ENCODE measurements around the gene MRPL46.
A peak's percentile ranks its signal among the peaks of the same experiment; 100 is the strongest.

Gene MRPL46

GRCh38 chr15:88467073-88467934, at the start of gene MRPL46, which contains the start of gene MRPS11:
MRPL46 (minus strand) TSS chr15:88467388; CDS start chr15:88467377, 11 bp downstream.
MRPS11 (plus strand) TSS chr15:88467708; CDS start chr15:88467718, 10 bp downstream.
- peak; percentile 61 for DNase-seq

- DNase-seq = no peak
Observed at GRCh38 chr15:88513195-88513594, 46.0 kb upstream of the MRPL46 start.

GRCh38 chr15:88512601-88513000, 45.4 kb upstream of the MRPL46 start:
- DNase-seq = no peak

- DNase-seq = peak; percentile 76
Observed at GRCh38 chr15:88512078-88512477, 44.9 kb upstream of the MRPL46 start.

- DNase-seq = no peak
Observed at GRCh38 chr15:88511161-88511560, 44.0 kb upstream of the MRPL46 start.

- no peak for DNase-seq
Observed at GRCh38 chr15:88509964-88510363, 42.8 kb upstream of the MRPL46 start.

GRCh38 chr15:88509321-88509720, 42.1 kb upstream of the MRPL46 start:
- no peak for DNase-seq

GRCh38 chr15:88506628-88507027, 39.4 kb upstream of the MRPL46 start:
- no peak for DNase-seq

- no peak for DNase-seq
Observed at GRCh38 chr15:88505721-88506120, 38.5 kb upstream of the MRPL46 start.

- DNase-seq = no peak
Observed at GRCh38 chr15:88504445-88504844, 37.3 kb upstream of the MRPL46 start.

- peak; percentile 66 for DNase-seq
Observed at GRCh38 chr15:88498996-88499395, 31.8 kb upstream of the MRPL46 start.

- no peak for DNase-seq
Observed at GRCh38 chr15:88497109-88497765, 30.0 kb upstream of the MRPL46 start.

GRCh38 chr15:88493844-88494243, 26.7 kb upstream of the MRPL46 start:
- DNase-seq = no peak

GRCh38 chr15:88491158-88491557, 24.0 kb upstream of the MRPL46 start:
- no peak for DNase-seq

GRCh38 chr15:88490036-88490435, 22.8 kb upstream of the MRPL46 start:
- DNase-seq = no peak

GRCh38 chr15:88489321-88489720, 22.1 kb upstream of the MRPL46 start:
- no peak for DNase-seq

GRCh38 chr15:88487796-88488523, 20.8 kb upstream of the MRPL46 start:
- DNase-seq = no peak

GRCh38 chr15:88487178-88487795, 20.1 kb upstream of the MRPL46 start:
- DNase-seq = no peak

GRCh38 chr15:88484682-88485331, 17.6 kb upstream of the MRPL46 start:
- no peak for DNase-seq

GRCh38 chr15:88482263-88482662, 15.1 kb upstream of the MRPL46 start:
- DNase-seq = no peak

GRCh38 chr15:88480981-88481380, 13.8 kb upstream of the MRPL46 start:
- no peak for DNase-seq

GRCh38 chr15:88479169-88479568, 12.0 kb upstream of the MRPL46 start:
- no peak for DNase-seq
